Measurements from ENCODE around the gene TNS2. TPM values are rescaled to one million over a fixed set of nuclear protein-coding genes. Genes with fewer than 3 reads are reported as not detected.

Gene TNS2
- total RNA-seq, 2 donors from 2014 or later, result 66.5 to 180 TPM

GRCh38 chr12:53062011-53062961, 12.4 kb downstream of the TNS2 start:
- peaks cover 0 to 7% of the 10 kb centered on the region in 2 donors for H3K36me3 ChIP-seq
- no peaks in the 10 kb centered on the region for H3K27me3 ChIP-seq (replicated peaks; ENCODE audit: insufficient read depth)
- DNase-seq (ENCODE audit: low spot score), result no peak
- peaks cover 12% of the 10 kb centered on the region for H3K4me1 ChIP-seq (replicated peaks)
- peak overlapping the region; percentile 66 to 68 for H3K27ac ChIP-seq
- TF ChIP-seq CTCF (IDR thresholded peaks at IDR 0.05), result no peak
- TF ChIP-seq POLR2AphosphoS5 (IDR thresholded peaks at IDR 0.05), result no peak
- no peak for TF ChIP-seq POLR2A (IDR thresholded peaks at IDR 0.05)
- H3K9me3 ChIP-seq, result no peaks in the 10 kb centered on the region
- intact Hi-C loops (cut with DNase I), result no loop called here
- no peak overlapping the region for H3K4me3 ChIP-seq
- 68% methylated on average over 20 of the region's 20 CpGs for WGBS

GRCh38 chr12:53062977-53063707, 13.3 kb downstream of the TNS2 start:
- Histone ChIP-seq H3K27ac (peak overlapping the region; percentile 66 to 68), H3K9me3 (no peaks in the 10 kb centered on the region), H3K4me1 (replicated peaks) (peaks cover 12% of the 10 kb centered on the region), H3K4me3 (no peak overlapping the region), H3K36me3 (peaks cover 0 to 16% of the 10 kb centered on the region in 2 donors), H3K27me3 (replicated peaks; ENCODE audit: insufficient read depth) (no peaks in the 10 kb centered on the region)
- TF ChIP-seq CTCF (IDR thresholded peaks at IDR 0.05), result no peak
- TF ChIP-seq POLR2A (IDR thresholded peaks at IDR 0.05), result no peak
- no peak for TF ChIP-seq POLR2AphosphoS5 (IDR thresholded peaks at IDR 0.05)
- 69% methylated on average over 14 of the region's 14 CpGs for WGBS
- no peak for DNase-seq (ENCODE audit: low spot score)
- intact Hi-C loops (cut with DNase I), result no loop called here

GRCh38 chr12:53063708-53064612, 14.1 kb downstream of the TNS2 start:
- 46% methylated on average over 13 of the region's 13 CpGs for WGBS
- Histone ChIP-seq H3K4me3 (no peak overlapping the region), H3K36me3 (peaks cover 0 to 18% of the 10 kb centered on the region in 2 donors), H3K27ac (peak overlapping the region; percentile 58 to 68), H3K9me3 (no peaks in the 10 kb centered on the region), H3K27me3 (replicated peaks; ENCODE audit: insufficient read depth) (no peaks in the 10 kb centered on the region), H3K4me1 (replicated peaks) (peaks cover 12% of the 10 kb centered on the region)
- intact Hi-C loops (cut with DNase I), result loop anchor here (2.0 kb wide), 1 partner anchor 133 kb away; no protein-coding TSS in a partner anchor
- peak; percentile 50 for TF ChIP-seq POLR2AphosphoS5 (IDR thresholded peaks at IDR 0.05)
- TF ChIP-seq CTCF (IDR thresholded peaks at IDR 0.05), result peak in 1 of 4 experiments; percentile 4
- no peak for TF ChIP-seq POLR2A (IDR thresholded peaks at IDR 0.05)
- DNase-seq (ENCODE audit: low spot score), result no peak

- DNase-seq (ENCODE audit: low spot score), result no peak
- intact Hi-C loops (cut with DNase I), result loop anchor here (1.0 to 5.0 kb wide), 3 partner anchors 34 to 132 kb away; no protein-coding TSS in a partner anchor
Measured at GRCh38 chr12:53064613-53065436, 15.0 kb downstream of the TNS2 start.

More at GRCh38 chr12:53064613-53065436, 15.0 kb downstream of the TNS2 start:
- TF ChIP-seq POLR2A (IDR thresholded peaks at IDR 0.05) (no peak), POLR2AphosphoS5 (IDR thresholded peaks at IDR 0.05) (no peak), CTCF (IDR thresholded peaks at IDR 0.05) (no peak)
- peak overlapping the region; percentile 58 to 68 for H3K27ac ChIP-seq
- H3K27me3 ChIP-seq (replicated peaks; ENCODE audit: insufficient read depth), result no peaks in the 10 kb centered on the region
- no peaks in the 10 kb centered on the region for H3K9me3 ChIP-seq
- peaks cover 16% of the 10 kb centered on the region for H3K4me1 ChIP-seq (replicated peaks)
- H3K36me3 ChIP-seq, result peaks cover 0 to 18% of the 10 kb centered on the region in 2 donors
- 73% methylated on average over 11 of the region's 11 CpGs for WGBS
- H3K4me3 ChIP-seq, result no peak overlapping the region

All from prostate gland (tissue), 2 donors.